Activated CD4-positive, alpha-beta T cell treated with anti-CD3 and anti-CD28 coated beads, Interleukin-2, amount 50 U/mL, for 24 hours (primary cell): ENCODE results near the gene KIAA1614.

Experiments
- DNase-seq, 2 donors: peaks; one replicate each; pipeline ENCODE4 v3.0.0-alpha.2; 2020; ENCODE audit warnings: low read depth in 1 of 2, low spot score in 1 of 2

The KIAA1614 gene

DNA sequence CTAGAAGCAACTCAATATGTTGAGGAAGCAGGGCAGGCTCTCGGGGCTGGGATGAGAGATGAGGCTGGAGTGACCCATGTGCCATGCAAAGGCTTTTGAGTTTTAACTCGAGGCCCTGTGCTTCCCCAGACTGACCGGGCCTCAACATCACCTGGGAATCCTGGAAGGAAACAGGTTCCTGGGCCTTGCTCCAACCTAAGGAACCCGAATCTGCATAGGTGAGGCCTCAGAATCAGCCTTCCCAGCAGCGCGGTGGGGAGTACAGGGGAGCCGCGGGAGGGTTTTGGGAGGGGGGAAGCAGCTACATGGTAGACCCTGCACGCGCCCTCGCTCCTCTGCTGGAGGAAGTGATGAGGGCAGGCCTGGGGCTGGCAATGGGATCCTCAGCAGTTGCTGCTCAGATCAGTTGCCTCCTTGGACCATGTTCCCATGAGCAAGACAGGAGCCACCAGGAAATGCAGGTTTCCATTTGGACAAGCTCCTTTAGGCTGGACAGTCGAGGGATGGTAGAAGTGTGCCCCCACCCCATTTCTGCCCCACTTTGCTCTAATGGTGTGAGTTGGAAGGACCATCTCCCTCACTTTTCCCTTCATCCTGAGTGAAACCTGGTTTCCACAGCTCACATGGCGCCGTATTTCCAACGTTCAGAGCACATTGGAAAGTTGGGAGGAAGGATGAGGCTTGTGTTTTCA, 4.5 kb upstream of the KIAA1614 start:
- DNase-seq: no peak

DNA sequence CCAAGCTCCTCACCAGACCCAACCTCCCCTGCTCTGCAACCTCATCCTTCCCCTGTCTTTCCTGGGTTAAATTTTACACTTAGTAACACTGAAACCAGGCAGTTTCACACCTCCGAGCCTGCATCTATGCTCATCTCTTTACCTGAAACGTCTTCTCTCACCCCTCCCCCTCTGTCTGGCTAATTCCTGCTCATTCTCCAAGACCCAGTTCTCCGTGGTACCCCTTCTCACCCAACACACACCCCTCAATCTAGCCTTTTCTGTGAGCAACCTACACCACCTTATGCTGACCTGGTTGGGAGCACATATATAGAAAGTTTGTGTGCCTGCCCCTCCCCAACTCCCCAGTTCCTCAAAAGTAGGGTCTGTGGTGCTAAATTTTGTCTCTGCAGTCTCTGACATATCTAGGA, 3.7 kb upstream of the KIAA1614 start:
- DNase-seq: no peak

DNA sequence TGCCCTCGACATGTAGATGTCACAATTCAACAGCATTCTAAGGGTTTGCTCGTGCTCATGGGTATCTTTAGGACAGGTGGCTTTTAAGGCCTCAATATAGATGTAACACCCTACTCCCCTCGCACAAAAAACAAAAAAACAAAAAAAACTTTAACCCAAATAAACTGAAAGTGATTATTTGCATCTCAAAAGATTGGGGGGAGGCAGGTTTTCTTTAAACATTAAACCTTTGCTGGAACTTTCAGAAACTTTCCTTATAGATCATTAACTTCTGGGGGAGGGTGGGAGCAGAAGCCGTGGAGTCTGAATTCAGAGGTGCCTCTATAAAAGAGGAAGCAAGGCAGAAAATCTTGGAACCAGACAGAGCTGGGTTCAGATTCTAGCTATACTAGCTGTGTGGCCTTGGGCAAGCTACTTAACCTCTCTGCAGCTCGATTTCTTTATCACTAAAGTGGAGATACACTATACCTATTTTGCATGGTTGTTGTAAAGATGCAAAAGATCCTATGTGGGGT, 3.2 kb upstream of the KIAA1614 start:
- DNase-seq: no peak

DNA sequence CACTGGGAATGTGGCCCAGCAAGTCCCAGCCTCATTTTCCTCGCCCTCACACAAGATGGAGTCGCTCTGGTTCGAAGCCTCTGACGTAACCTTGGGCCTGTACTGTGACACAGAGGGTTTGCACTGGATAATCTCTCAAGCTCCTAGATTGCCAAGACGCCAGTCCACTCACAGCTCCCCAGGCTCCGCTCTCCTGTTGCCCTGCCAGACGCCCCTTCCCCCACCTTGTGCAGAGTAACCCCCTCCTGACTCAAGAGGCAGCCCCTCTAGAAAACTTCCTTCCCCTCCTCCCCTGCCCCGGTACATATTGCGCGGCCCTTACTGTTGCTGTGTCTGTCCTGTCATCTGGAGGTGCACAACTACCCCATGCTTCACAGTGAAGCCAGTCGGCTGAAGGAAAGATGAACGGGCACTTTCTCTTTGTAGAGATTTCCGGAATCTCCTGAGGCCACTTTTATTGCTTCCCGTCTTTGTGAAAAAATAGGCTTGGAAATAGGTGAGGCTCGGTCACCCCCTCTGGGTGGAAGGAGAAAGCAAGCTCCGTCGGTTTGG, 981 bp upstream of the KIAA1614 start:
- DNase-seq: no peak

DNA sequence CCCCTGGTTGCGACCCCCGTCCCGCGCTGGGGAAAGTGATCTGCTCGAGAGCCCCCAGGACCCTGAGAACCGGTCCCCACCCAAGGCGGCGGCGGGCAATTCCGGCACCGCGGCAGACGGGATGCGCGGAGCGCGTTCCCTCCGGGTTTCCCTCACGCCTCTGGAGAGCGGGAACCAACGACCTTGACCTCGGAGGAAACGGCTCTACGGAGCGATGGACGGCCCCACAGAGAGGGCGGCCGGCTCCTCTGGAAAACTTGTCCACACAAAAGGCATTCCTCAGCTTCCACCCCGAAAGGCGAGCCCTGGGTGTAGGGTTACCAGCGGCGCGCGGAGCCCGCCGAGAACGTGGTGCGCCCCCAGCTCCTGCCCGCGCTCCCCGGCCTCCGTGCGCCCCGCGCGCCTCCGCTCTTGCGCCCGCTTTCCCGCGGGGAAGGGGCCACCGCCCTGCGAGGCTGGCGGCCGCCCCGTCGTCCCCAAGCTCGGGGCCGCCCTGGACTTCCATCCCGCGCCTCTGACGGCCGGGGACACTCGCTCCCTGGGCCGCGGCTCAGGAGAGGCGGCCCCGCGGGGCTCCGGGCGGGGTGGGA, 391 bp upstream of the KIAA1614 start:
- DNase-seq: no peak

DNA sequence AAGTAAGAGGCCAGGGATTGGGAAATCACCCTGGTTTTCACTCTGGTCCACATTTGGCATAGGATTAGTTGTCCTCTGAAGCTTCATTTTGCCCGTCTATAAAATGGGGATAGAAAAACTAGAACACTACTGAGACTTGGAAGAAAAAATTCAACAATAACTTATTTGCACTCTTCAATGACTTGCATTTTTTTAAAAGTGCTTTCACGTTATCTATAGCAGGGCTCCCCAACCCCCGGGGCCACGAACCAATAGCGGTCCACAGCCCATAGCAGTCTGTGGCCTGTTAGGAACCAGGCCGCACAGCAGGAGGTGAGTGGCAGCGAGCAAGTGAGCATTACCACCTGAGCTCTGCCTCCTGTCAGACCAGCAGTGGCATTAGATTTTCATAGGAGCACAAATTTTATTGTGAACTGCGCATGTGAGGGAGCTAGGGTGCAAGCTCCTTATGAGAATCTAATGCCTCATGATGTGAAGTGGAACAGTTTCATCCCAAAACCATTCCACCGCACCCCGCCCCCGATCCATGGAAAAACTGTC, 2.8 kb downstream of the KIAA1614 start:
- DNase-seq: no peak

DNA sequence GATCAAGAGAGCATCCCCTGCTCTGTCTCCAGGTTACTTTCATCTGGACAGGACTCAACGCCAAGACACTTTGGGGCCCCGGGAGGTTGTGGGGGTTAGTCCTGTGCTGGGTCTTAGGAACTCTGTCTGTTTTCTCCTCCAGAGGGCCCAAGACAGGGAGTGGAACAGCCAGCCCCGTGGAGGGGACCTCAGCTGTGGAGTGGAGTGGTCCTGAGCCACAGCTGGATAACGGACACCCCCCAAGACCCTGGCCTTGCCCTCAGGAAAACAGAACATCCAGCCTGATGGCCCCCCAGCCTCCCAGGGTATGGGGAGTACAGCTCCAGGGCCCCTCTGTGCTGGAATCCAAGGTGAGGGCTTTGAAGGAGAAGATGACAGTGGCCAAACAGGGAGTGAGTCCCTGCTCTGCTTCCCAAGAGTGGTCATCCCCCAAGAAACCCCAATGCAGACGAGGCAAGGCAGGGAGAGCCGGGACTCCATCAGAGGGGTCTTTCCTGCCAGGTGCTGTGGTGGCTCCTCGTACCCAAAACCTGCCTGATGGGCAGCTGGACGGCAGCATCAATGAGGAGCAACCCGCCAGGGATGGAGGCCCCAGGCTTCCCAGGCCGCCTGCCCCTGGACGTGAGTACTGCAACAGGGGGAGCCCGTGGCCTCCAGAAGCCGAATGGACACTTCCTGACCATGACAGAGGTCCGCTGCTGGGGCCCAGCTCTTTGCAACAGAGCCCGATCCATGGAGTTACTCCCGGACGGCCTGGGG, 3.5 kb downstream of the KIAA1614 start:
- no peak for DNase-seq

DNA sequence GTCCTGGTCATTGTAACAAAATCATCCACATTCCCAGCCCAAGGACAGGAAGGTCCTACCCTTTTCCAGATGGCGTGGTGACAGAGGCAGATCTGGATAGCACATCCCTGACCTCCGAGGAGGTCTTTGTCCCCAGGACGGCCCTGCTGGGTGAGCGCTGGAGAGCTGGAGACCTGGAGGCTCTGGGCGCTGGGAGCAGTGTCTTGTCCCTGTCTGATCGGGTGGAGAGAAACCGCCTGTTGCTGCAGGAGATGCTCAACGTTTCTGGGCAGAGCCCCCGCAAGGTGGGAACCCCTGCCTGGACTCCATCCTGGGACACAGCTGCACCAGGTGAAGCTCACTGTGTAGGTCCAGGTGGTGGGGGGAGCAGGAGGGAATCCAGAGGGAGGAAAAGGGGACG, 4.1 kb downstream of the KIAA1614 start:
- no peak for DNase-seq

DNA sequence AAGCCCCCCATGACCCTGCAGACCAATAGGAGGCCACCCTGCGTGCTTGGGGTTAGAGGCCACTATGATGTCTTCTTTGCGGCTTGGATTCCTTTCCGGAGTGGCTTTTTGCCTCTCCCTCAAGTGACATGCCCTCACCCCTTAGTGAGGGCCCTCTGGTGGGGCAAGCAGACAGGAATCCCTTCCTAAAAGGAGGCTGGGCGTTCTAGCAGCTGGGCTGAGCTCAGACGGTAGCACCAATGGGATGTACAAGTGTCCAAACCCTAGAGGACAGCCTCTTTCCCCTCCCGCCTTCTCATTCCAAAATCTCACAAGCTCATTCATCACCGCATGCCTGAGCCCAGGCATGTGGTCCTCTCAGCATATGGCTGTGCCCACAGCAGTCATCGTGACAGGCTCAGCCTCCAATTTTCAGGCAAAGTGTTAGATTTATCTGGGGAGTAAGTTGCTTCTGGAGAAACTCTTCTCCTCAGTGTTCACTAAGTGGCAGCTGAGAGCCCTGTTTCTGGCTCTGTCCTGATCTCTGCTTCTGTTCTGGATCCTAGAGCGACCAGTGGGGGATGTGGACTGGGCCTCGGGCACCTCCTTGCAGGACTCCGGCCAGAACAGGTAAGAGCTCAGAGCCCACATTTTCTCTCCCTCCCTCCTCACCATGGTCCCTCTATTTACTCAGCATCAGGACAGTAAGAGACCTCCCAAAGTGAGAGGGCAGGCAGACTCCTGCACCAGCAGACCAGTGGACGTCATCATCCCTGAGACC, 4.8 kb downstream of the KIAA1614 start:
- no peak for DNase-seq

DNA sequence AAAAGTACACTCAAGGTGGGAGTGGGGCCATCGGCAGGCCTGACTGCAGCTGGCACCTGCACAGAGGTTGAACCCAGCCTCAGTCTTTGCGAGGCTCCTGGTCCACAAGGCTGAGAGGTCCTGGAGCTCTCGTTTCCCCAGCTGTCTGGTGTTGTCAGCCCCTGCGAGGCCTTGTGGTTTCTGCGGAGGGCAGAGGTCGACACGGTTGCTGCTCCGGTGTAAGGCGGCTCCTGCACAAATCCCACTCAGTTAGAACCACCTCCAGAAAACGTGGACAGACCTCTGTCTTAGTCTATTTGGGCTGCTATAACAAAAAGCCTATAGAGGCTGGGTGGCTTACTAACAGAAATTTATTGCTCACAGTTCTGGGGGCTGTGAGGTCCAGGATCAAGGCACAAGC, 5.8 kb downstream of the KIAA1614 start:
- DNase-seq: no peak

DNA sequence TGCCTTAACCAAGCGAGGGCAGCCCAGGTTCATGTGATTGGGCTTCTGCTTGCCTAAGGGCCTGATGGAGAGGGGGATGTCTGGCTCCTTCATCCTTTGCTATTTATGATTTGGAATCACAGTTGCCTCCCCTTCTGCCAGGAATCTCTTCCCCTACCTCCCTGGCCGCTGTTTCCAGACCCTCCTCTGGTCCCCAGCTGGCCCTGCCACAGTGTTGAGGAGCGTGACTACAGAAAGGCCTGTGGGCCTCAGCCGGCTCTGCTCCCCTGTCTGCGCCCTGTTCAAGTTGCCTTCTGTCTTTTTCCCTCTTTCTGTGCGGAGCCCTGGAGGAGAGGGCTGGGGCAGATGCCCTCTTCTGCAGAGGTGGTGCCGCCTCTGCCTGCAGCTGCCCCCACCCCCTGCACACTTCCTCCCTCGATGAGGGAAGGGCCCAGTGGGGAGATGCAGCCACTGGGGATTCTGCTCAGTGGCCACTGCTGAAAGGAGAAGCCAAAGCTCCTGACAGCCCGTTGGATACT, 6.5 kb downstream of the KIAA1614 start:
- DNase-seq: no peak

DNA sequence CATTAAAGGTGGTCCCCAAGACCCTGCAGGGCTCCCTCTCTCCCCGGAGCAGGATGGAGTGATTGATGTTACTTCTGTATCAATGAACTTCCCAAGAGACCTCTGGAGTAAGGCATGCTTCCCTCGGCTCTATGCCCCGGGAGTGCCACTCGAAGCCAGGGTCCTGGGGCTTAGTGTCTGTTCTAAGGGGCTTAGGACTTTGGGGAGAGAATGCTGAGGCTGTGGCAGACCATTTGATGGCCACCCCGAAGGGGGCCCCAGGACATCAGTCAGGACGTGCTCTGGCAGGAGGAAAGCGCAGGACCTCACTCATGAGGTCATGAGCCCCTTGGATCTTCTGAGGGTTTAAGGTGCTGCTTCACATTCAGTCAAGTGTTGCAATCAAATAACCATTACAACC, 7.5 kb downstream of the KIAA1614 start:
- no peak for DNase-seq

DNA sequence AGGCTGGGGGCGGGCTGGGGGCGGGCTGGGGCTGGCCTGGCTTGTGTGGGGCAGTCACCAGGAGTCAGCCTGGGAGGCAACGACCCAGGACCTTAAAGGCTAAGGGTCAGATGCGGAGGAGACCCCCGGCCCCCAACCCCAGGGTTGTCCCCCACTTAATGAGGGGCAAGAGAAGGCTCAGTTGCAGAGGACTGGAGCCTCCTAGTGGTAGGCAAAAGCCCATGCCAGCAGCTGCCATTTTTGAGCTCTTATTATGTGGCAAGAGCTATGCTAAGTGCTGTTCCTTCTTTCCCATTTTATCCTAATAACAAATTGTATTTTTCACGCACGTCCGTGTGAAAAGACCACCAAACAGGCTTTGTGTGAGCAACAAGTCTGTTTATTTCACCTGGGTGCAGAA, 8.0 kb downstream of the KIAA1614 start:
- DNase-seq: no peak

DNA sequence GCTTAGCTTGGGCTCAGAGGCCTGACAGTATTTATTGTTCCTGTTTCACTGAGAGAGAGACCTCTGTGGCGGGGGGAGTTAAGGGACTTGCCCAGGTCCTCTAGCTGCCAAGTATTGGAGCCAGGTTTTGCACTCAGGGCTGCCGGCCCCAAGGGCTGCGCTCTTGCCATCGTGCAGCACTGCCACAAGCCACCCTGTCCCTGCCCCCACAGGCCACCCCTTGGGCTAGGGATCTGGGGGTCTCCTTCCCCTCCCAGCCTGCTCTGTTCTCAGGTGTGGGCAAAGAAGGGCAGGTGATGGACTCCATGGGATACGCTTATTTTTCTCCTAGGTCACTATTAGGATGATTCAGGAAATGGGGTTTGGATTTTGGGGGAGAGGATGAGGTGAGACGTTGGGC, 8.7 kb downstream of the KIAA1614 start:
- no peak for DNase-seq

DNA sequence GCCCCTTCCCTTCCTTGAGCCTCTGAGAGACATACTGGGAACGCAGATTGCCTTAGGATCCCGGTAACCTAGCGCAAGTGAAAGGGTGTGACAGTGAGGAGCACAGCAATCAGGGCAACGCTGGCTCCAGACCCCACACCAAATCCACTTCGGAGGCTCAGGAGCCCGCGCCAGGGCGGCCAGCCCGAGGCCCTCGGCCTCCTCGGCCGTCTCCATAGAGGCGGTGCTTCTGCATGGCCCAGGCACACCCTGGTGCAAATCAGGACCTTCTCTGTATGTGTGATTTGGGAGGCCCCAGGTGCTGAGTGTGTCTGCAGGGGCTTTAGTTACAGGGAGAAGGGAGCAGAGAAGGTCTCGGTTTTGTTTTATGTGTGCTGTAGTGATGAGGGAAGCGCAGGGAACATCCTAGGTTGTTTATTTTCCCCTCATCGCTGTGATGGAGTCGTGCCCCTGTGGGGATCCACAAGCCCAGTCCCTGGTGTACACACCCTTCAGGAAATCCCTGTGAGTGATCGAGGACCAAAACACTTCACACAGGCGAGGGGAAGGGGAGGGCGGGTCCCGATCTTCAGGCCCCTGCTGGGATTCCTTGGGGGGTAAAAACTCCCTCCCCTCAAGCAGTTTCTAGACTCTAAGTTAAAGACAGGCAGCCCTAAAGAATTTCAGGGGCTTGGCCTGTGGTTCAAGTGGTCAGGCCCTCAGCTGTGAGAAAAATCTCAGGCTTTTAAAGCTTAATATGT, 9.4 kb downstream of the KIAA1614 start:
- DNase-seq: no peak

DNA sequence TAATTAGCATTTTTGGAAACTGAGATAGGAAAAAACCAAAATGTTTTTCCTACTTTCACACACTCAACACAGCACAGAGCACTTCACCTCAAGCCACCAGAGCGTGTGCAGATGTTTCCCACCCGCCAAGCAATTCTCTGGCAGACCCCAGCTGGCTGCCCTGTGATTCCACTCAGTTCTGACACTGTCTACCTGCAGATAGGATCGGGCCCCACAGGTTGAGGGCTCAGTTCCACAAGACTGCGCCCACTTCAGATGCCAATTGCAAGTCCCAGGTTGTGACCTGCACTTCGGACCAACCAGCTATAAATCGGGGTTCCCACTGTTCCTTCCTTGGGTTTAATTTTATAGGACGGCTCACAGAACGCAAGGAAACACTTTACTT, 9.9 kb downstream of the KIAA1614 start:
- no peak for DNase-seq

DNA sequence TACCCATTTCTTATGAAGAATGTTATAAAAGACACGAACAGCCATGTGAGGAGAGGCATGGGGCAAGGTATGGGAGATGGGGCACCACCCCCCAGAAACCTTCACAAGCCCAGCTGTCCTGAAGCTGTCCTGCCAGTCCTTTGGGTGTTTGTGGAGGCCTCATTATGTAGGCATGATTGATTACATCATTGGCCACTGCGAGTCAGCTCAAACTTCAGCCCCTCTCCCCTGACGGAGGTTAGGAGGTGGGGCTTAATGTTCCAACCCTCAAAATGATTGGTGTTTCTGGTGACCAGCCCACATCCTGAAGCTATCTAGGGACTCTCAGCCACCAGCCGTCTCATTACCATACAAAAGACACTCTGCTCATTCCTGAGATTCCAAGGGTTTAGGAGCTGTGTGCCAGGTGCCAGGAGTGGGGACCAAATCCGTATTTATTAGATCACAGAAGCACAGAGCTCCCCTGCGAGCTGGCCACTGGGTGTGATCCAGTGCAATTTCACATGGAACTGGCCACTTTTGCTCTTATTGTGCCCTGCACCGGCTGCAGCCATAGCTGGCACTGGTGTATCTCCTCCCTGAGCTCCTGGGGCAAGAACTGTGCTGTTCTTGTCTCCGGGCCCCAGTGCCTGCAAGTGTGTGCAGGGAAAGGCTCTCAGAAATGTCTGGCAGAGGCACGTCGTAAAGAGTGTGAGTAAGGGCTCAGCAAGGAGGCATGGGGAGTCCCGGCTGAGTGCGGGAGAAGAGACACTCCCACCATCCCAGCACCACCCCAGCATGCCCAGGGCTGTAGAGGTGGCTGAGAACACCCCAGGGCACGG, 10.5 kb downstream of the KIAA1614 start:
- no peak for DNase-seq

DNA sequence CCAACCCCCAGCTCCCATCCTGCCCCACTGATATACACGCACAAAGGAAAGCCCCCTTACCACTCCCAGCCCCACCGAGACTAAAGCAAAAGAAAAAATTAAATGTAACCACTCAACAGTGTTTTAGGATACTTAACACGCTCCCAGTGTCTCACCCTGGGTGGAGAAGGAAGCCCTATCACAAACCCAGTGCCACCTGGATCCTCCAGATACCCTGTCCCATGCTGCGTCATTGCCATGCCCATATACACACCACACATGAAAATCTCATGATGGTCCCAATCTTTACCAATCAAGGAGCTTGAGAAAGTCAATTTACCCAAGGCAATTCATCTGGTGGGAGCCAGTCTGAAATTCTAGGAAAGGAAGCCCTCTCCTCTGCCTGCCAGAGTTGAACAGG, 11.2 kb downstream of the KIAA1614 start:
- no peak for DNase-seq

DNA sequence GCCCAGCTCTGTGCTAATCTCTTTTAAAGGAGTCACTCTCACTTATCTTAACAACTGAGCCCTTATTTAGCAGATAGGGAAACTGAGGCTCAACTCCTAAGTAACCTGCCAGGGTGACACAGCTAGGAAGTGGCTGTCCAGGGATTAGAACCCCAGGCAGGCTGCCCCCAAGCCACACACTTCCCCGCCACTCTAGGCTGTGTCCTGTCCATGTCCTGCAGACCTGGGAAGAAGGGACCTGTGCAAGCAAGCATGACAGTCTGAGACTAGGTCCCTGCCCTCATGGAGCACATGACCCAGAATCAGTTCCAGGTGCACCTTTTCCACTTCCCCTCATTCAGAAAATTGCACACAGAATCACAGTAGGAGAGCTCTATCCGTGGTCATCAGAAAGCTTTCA, 12.2 kb downstream of the KIAA1614 start:
- no peak for DNase-seq
